Measurements from ENCODE around the gene L1TD1. TPM values are rescaled to one million over a fixed set of nuclear protein-coding genes. Genes with fewer than 3 reads are reported as not detected.

The L1TD1 gene
- total and polyA plus RNA-seq, 12 donors: 0.16 to 1.1 (median 0.46) TPM

DNA sequence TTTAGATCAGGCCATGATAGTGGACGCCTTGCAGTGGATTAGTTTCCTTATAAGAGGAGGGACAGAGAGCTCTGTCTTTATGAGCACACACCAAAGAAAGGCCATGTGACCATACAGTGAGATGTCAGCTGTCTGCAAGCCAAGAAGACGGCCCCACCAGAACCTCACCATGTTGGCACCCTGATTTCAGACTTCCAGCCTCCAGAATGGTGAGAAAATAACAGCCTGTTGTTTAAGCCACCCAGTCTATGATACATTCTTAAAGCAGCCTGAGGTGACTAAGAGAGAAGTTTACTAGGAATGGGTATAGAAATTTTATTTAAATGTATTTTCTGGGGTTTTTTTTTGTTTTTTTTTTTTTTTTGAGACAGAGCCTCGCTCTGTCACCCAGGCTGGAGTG is 29.5 kb downstream of the L1TD1 start:
- WGBS, 4 donors: 43 to 89% (median 52%) methylated on average over 2 to 3 of the region's 3 CpGs
- no peak for TF ChIP-seq POLR2A (IDR thresholded peaks at IDR 0.05)
- TF ChIP-seq, protein P1, sequence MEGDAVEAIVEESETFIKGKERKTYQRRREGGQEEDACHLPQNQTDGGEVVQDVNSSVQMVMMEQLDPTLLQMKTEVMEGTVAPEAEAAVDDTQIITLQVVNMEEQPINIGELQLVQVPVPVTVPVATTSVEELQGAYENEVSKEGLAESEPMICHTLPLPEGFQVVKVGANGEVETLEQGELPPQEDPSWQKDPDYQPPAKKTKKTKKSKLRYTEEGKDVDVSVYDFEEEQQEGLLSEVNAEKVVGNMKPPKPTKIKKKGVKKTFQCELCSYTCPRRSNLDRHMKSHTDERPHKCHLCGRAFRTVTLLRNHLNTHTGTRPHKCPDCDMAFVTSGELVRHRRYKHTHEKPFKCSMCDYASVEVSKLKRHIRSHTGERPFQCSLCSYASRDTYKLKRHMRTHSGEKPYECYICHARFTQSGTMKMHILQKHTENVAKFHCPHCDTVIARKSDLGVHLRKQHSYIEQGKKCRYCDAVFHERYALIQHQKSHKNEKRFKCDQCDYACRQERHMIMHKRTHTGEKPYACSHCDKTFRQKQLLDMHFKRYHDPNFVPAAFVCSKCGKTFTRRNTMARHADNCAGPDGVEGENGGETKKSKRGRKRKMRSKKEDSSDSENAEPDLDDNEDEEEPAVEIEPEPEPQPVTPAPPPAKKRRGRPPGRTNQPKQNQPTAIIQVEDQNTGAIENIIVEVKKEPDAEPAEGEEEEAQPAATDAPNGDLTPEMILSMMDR (IDR thresholded peaks at IDR 0.05): no peak
- intact Hi-C loops (cut with DNase I): no loop called here

DNA sequence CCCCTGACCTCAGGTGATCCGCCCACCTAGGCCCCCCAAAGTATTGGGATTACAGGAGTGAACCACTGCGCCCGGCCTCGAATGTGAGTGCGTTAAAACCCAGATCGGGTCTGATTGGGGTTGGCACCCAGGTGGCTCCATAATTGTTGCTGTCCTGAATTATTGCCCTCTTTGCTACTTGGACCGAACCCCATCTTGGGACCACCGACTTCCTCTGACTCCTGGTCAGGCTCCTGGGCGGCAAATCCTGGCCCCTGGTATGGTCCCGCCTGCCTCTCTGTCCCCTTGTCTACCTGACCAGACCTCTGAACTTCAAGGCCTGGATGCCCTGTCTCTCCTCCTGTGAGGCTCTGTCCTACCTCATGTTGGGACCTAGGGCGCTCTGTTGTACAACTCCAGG is 32.8 kb downstream of the L1TD1 start:
- TF ChIP-seq, protein P1 (IDR thresholded peaks at IDR 0.05): no peak
- no peak for TF ChIP-seq POLR2A (IDR thresholded peaks at IDR 0.05)
- H3K4me1 ChIP-seq (replicated peaks in 1 of 2): no peaks in the 10 kb centered on the region
- H3K4me3 ChIP-seq: no peak overlapping the region
- intact Hi-C loops (cut with DNase I): no loop called here
- no peak overlapping the region for H3K27ac ChIP-seq
- H3K36me3 ChIP-seq (replicated peaks in 1 of 2): no peaks in the 10 kb centered on the region
- 79 to 85% (median 82%) methylated on average over 10 to 11 of the region's 11 CpGs for whole genome bisulfite sequencing, 4 donors
- H3K27me3 ChIP-seq: no peaks in the 10 kb centered on the region
- H3K9me3 ChIP-seq (replicated peaks in 1 of 3): no peaks in the 10 kb centered on the region
- DNase-seq: no peak

More for the DNA sequence above, 29.5 kb downstream of the L1TD1 start:
- Histone ChIP-seq H3K4me1 (replicated peaks in 1 of 2) (no peaks in the 10 kb centered on the region), H3K27ac (no peak overlapping the region), H3K27me3 (no peaks in the 10 kb centered on the region), H3K4me3 (no peak overlapping the region), H3K36me3 (replicated peaks in 1 of 2) (no peaks in the 10 kb centered on the region), H3K9me3 (replicated peaks in 1 of 3) (no peaks in the 10 kb centered on the region)
- DNase-seq: peak in 1 of 7 donors; percentile 10

DNA sequence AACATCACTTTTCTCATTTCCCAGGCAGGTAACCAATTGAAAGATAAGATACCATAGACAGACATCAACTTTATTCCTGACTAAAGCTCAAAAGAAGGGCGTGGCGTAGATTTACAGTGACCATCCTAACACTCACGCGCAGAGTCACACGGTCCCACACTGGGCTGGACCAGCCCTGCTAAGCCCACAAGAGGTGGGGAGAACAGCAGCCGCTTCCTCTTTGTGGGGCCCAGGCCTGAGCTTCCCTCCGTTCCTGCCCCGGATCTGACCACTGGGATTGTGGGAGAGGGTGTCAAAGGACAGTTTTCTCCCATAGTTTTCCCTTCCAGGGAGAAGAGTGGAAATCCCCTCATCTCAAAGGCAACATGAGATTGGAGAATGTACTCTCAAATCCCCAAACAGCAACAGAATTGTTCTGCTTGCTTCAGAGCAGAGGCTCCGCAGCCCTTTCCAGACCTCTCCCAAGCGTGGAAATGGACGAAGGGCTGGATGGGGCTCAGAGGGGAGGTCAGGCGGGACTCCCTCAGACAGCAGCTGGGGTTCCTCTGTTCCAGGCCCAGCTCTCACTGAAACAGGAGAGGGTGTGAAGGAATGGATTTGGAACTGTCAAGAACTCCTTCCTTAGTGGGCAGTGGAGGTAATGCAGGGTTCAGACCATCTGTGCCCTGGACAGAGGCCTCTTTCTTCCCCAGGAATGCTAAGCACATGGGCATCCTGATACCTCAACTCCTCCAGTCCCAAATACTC is 33.7 kb downstream of the L1TD1 start:
- Histone ChIP-seq H3K27me3 (no peaks in the 10 kb centered on the region), H3K9me3 (replicated peaks in 1 of 3) (no peaks in the 10 kb centered on the region), H3K36me3 (replicated peaks in 1 of 2) (no peaks in the 10 kb centered on the region), H3K4me3 (no peak overlapping the region), H3K4me1 (replicated peaks in 1 of 2) (no peaks in the 10 kb centered on the region), H3K27ac (no peak overlapping the region)
- WGBS, 4 donors: 84 to 91% (median 88%) methylated on average over 10 to 12 of the region's 12 CpGs
- DNase-seq: no peak
- no peak for TF ChIP-seq POLR2A (IDR thresholded peaks at IDR 0.05)
- TF ChIP-seq, protein P1 (IDR thresholded peaks at IDR 0.05): no peak
- intact Hi-C loops (cut with DNase I): no loop called here

DNA sequence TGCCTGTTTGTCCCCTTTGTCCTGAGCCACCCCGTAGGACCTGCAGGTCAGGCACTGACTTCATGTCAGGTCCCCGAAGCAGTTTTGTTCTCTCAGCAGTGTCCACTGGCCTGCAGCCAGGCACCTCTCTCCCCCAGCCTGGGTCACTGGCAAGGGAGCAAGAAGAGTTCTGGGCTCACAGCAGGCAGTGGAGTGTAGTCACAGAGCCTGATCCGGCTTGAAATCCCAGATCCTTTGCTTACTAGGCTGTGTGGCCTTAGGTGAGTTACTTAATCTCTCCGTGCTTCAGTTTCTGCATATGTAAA is 34.2 kb downstream of the L1TD1 start:
- intact Hi-C loops (cut with DNase I): no loop called here
- DNase-seq: no peak
- no peaks in the 10 kb centered on the region for H3K27me3 ChIP-seq
- H3K4me3 ChIP-seq: no peak overlapping the region
- H3K36me3 ChIP-seq (replicated peaks in 1 of 2): no peaks in the 10 kb centered on the region
- TF ChIP-seq POLR2A (IDR thresholded peaks at IDR 0.05): no peak
- TF ChIP-seq, protein P1 (IDR thresholded peaks at IDR 0.05): no peak
- H3K9me3 ChIP-seq (replicated peaks in 1 of 3): no peaks in the 10 kb centered on the region
- H3K4me1 ChIP-seq (replicated peaks in 1 of 2): no peaks in the 10 kb centered on the region
- WGBS, 4 donors: 71 to 76% (median 75%) methylated on average over 2 to 4 of the region's 4 CpGs
- H3K27ac ChIP-seq: no peak overlapping the region

All from adrenal gland (tissue), 12 donors.